ENCODE measurements around the gene SORCS3.

Gene SORCS3

DNA sequence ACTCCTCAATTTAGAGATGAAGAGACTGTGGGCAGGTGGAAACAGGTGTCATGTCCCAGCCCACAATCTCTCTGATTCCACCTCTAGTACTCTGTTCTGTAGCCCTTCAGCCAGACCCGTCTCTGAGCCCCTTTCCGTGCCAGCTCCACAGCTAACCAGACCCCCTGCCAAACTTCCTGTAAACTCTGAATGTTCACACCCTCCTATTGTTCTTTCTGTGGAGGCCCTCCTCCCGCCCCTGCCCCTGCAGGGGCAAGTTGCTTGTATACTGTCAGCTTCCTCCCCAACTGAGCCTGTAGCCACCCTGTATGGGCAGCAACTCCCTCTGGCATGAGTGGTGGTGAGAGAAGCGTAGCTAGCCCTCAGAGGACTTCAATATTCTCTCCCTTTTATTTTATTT, 520.7 kb downstream of the SORCS3 start:
- no peak overlapping the region for H3K27ac ChIP-seq
- TF ChIP-seq CTCF (IDR thresholded peaks at IDR 0.05) (no peak), ZFX (IDR thresholded peaks at IDR 0.05; ENCODE audit: borderline replicate concordance) (no peak)

DNA sequence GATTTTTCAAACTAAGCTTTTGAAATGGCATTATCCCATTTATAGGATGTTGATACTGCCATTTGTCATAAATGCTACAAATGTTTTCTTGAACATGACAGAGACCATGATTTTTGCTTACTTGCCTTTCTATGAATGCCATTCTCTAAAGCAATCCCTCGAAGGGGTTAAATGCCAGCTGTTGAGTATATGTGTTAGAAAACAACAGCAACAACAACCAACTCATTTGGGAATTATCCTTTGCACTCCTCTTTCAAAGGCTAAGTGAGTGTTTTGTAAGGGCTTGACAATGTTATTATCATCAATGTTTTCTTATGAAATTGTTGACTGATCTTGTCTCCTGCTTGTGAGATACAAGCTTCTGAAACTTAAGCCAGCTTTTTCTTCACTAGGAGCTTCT, 529.4 kb downstream of the SORCS3 start:
- TF ChIP-seq CTCF (IDR thresholded peaks at IDR 0.05), result no peak
- TF ChIP-seq ZFX (IDR thresholded peaks at IDR 0.05; ENCODE audit: borderline replicate concordance), result no peak
- H3K27ac ChIP-seq, result no peak overlapping the region

GRCh38 chr10:105171945-105172344, 530.9 kb downstream of the SORCS3 start:
- TF ChIP-seq ZFX (IDR thresholded peaks at IDR 0.05; ENCODE audit: borderline replicate concordance), result no peak
- no peak for TF ChIP-seq CTCF (IDR thresholded peaks at IDR 0.05)
- H3K27ac ChIP-seq, result no peak overlapping the region

- H3K27ac ChIP-seq, result no peak overlapping the region
- TF ChIP-seq ZFX (IDR thresholded peaks at IDR 0.05; ENCODE audit: borderline replicate concordance) (no peak), CTCF (IDR thresholded peaks at IDR 0.05) (no peak)
Measured at GRCh38 chr10:105181626-105182025, 540.5 kb downstream of the SORCS3 start.

DNA sequence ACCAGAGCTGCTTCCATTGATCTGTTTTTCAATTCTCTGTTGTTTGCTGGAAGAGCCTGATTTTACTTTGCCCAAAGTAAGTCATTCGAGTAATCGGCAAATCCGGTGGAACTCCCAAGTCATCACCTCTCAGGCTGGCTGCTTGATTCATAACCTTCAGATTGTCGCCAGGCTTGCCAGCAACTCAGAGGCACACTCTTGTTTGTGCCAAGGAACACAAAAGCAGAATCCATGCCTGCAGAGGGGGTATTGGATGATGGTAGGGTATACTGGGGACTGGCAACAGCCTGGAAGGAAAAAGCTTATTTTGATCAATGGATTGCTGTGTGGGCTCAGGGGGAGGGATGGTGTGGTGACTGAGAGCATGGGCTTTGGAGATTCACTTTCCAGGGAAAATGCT, 542.4 kb downstream of the SORCS3 start:
- TF ChIP-seq CTCF (IDR thresholded peaks at IDR 0.05) (no peak), ZFX (IDR thresholded peaks at IDR 0.05; ENCODE audit: borderline replicate concordance) (no peak)
- H3K27ac ChIP-seq, result no peak overlapping the region

DNA sequence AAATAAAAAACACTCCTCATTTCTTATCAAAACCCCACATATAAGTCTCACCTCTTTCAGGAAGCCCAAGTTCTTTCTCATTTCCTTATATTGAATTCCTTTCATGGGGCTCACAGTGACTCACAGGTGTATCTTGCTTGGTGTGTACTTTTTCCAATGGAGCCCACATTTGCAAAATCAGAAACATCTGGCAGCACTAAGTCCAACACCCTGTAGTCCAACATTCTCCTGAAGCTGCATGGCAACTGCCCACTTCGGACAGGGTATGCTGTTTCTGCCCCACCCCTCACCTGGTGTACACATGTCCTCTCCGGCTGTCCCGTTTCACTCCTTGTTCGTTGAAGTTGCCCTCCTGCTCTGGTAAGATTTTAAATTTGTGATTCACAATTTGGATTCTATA, 544.1 kb downstream of the SORCS3 start:
- no peak overlapping the region for H3K27ac ChIP-seq
- TF ChIP-seq CTCF (IDR thresholded peaks at IDR 0.05), result no peak
- no peak for TF ChIP-seq ZFX (IDR thresholded peaks at IDR 0.05; ENCODE audit: borderline replicate concordance)

DNA sequence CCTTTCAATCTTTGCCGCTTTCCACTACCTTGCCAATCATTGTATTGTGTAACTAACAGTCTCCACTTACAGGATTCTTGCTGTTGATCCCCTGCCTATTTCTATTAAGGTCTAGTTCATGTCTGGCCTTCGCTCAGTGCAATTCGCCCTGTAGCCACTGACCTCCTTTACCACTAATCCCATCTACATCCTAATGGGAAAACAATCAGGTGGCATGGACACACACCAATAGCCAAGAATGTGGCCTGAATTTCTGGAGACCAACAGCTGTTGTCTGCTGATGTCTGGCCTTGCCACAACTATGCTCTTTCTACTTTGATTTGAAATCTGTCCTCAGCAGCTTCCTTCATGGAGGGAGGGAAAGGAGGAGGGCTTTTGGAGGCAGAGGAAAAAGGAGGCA, 546.2 kb downstream of the SORCS3 start:
- no peak overlapping the region for H3K27ac ChIP-seq
- TF ChIP-seq ZFX (IDR thresholded peaks at IDR 0.05; ENCODE audit: borderline replicate concordance), result no peak
- no peak for TF ChIP-seq CTCF (IDR thresholded peaks at IDR 0.05)
